ENCODE results near the gene IFNA14.

DNA sequence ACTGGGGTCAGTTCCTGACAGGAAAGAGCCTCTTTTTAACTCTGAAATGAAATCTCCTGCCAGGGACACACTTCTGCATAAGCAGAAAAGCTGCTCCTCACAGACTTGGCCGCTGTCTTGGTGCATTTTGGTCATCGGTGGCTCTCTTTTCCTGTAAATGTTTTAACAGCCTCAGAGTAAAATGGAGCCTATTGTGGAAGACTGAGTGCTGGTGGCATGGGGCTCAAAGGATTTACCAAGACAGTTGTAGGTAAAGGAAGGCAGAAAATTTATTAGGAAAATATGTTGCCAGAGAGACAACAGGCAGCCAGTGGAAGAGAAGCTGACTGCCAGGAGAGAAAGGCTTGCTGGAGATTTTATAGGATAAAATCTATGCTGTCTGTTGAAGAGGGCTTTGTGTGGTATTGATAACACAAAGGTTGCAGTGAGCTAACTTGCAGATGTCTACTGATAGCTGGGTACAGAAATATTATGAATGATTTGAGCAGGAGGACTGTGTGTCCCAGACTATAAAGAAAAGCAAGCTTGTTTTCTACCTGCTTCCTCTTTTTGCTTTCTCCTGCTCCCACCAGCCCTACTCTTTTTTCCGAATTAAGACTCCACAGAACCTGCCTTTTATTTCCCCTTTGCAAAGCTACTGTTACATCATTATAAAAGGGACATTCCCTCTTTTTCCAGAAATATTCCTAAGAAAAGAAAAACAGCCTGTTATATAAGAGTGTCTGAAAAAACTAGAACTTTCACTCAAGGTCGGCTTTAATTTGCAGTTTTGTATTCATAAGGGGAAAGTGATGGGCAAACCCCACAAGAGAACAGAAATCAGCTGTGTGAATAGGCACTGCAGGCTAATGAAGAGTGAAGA, 27.9 kb upstream of the IFNA14 start:
- TF ChIP-seq, protein P1, sequence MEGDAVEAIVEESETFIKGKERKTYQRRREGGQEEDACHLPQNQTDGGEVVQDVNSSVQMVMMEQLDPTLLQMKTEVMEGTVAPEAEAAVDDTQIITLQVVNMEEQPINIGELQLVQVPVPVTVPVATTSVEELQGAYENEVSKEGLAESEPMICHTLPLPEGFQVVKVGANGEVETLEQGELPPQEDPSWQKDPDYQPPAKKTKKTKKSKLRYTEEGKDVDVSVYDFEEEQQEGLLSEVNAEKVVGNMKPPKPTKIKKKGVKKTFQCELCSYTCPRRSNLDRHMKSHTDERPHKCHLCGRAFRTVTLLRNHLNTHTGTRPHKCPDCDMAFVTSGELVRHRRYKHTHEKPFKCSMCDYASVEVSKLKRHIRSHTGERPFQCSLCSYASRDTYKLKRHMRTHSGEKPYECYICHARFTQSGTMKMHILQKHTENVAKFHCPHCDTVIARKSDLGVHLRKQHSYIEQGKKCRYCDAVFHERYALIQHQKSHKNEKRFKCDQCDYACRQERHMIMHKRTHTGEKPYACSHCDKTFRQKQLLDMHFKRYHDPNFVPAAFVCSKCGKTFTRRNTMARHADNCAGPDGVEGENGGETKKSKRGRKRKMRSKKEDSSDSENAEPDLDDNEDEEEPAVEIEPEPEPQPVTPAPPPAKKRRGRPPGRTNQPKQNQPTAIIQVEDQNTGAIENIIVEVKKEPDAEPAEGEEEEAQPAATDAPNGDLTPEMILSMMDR (conservative IDR thresholded peaks at IDR 0.05; ENCODE audit: low read length): no peak
- no peak for TF ChIP-seq EZH2phosphoT487 (IDR thresholded peaks at IDR 0.05; ENCODE audit: borderline replicate concordance)
